Fibroblast of lung (primary cell): ENCODE data around the gene UPP1. TPM values are rescaled to one million over a fixed set of nuclear protein-coding genes. Genes with fewer than 3 reads are reported as not detected.
"Not testable (repeated sequence)": the region's sequence is repeated elsewhere in the genome, so short reads cannot be mapped to it uniquely, and the experiment has no call there.

ENCODE experiments used
- DNase-seq, 2 donors: peaks; one replicate each; pipeline versions ENCODE4 v3.0.0 to v3.0.0-alpha.2; 2010; ENCODE audit warnings: low read depth in 2 of 2
- H2AFZ ChIP-seq: 2 replicates; pipeline ENCODE4 v1.5.1; 2012; ENCODE audit warnings: low read length, control low read depth, inconsistent platforms
- H3K27ac ChIP-seq: 2 replicates; pipeline ENCODE4 v1.5.1; 2011; ENCODE audit warnings: low read length, control low read depth; ENCODE audit not compliant: insufficient read depth
- H3K27me3 ChIP-seq: 2 replicates; pipeline ENCODE4 v1.5.1; 2011; ENCODE audit warnings: mild to moderate bottlenecking, low read length; ENCODE audit not compliant: control insufficient read depth, insufficient read depth
- H3K36me3 ChIP-seq: 2 replicates; pipeline ENCODE4 v1.5.1; 2011; ENCODE audit warnings: low read length; ENCODE audit not compliant: control insufficient read depth, insufficient read depth
- H3K4me1 ChIP-seq: 2 replicates; pipeline ENCODE4 v1.5.1; 2011; ENCODE audit warnings: low read length; ENCODE audit not compliant: control insufficient read depth, insufficient read depth; ENCODE audit errors: extremely low read depth
- H3K4me2 ChIP-seq: 2 replicates; pipeline ENCODE4 v1.5.1; 2011; ENCODE audit warnings: low read length, control low read depth; ENCODE audit not compliant: insufficient read depth; ENCODE audit errors: extremely low read depth
- H3K4me3 ChIP-seq, 4 experiments: fragments of 200-600 bp in 1 of 4; sonication (generic) in 1 of 4; replicated peaks in 1 of 4; 2 replicates each; pipeline ENCODE4 v1.5.1; 2011 to 2016; ENCODE audit warnings: low read length in 4 of 4, low read depth in 3 of 4, mild to moderate bottlenecking in 3 of 4, control low read depth in 2 of 4, inconsistent platforms in 1 of 4, mixed read lengths in 1 of 4; ENCODE audit not compliant: insufficient read depth in 1 of 4; ENCODE audit errors: control extremely low read depth in 1 of 4
- H3K79me2 ChIP-seq: 2 replicates; pipeline ENCODE4 v1.5.1; 2012; ENCODE audit warnings: mild to moderate bottlenecking, low read length, inconsistent platforms; ENCODE audit not compliant: control insufficient read depth, insufficient read depth
- H3K9ac ChIP-seq: 2 replicates; pipeline ENCODE4 v1.5.1; 2011; ENCODE audit warnings: mild to moderate bottlenecking, low read length, control low read depth; ENCODE audit not compliant: insufficient read depth
- H3K9me3 ChIP-seq: 2 replicates; pipeline ENCODE4 v1.5.1; 2012; ENCODE audit warnings: low read depth, low read length; ENCODE audit not compliant: control insufficient read depth, insufficient read depth
- H4K20me1 ChIP-seq: 2 replicates; pipeline ENCODE4 v1.5.1; 2011; ENCODE audit warnings: low read length; ENCODE audit not compliant: control insufficient read depth, insufficient read depth; ENCODE audit errors: extremely low read depth
- EZH2 ChIP-seq: IDR thresholded peaks from 2 replicates; pipeline ENCODE4 v1.5.1; 2012; ENCODE audit warnings: low read length, control low read depth, mild to moderate bottlenecking; ENCODE audit errors: missing control alignments
- polyA plus RNA-seq, 2 donors: library from polyadenylated mRNA; depleted of rRNA in 1 of 2; stranded (reverse) in 1 of 2; unstranded in 1 of 2; fragments of >200 nt; gene quantifications; 2 replicates each; pipeline ENCODE4 v1.2.1, GENCODE V29; 2011 to 2012; ENCODE audit warnings: missing spikeins in 1 of 2
- total RNA-seq: library from RNA; depleted of rRNA; stranded (reverse); fragments of >200 nt; gene quantifications from 2 replicates; pipeline ENCODE4 v1.2.1, GENCODE V29; 2014
- TF ChIP-seq, protein P1 (sequence below), 2 donors: IDR thresholded peaks in 1 of 2; conservative IDR thresholded peaks in 1 of 2; 1 replicate in 1 of 2; 2 replicates in 1 of 2; pipeline ENCODE4 v1.5.1; 2011 to 2012; ENCODE audit warnings: low read length in 2 of 2, control low read depth in 1 of 2, inconsistent platforms in 1 of 2, low read depth in 1 of 2, mild to moderate bottlenecking in 1 of 2

Gene UPP1
- total and polyA plus RNA-seq, 2 donors (not counting 1 experiment from before 2014, with no cell fraction given), result 9.4 to 11.7 TPM

DNA sequence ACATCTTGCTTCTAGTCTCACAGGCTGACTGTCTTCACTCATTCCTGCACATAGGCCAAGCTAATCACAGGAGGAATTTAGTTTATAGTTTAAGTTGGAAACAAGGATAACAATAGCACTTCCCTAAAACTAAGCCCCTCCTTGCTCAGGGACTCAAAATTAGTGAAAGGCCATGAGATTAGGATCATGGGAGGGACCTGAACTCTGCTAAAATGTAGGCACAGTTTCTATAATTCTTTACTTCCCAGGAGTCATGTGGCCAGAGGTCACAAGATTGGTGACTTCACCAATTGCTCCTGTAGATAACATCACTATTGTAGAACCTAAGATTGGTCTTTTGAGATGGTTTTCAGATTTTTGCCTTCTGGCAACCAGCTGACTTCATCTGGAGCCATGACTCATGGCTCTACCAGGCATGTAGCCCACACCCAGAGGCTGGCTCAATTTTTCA is 14.8 kb upstream of the UPP1 start:
- H4K20me1 ChIP-seq, result no peaks in the 10 kb centered on the region
- no peaks in the 10 kb centered on the region for H3K27me3 ChIP-seq
- no peak overlapping the region for H3K4me2 ChIP-seq
- no peaks in the 10 kb centered on the region for H3K9me3 ChIP-seq
- TF ChIP-seq, protein P1, sequence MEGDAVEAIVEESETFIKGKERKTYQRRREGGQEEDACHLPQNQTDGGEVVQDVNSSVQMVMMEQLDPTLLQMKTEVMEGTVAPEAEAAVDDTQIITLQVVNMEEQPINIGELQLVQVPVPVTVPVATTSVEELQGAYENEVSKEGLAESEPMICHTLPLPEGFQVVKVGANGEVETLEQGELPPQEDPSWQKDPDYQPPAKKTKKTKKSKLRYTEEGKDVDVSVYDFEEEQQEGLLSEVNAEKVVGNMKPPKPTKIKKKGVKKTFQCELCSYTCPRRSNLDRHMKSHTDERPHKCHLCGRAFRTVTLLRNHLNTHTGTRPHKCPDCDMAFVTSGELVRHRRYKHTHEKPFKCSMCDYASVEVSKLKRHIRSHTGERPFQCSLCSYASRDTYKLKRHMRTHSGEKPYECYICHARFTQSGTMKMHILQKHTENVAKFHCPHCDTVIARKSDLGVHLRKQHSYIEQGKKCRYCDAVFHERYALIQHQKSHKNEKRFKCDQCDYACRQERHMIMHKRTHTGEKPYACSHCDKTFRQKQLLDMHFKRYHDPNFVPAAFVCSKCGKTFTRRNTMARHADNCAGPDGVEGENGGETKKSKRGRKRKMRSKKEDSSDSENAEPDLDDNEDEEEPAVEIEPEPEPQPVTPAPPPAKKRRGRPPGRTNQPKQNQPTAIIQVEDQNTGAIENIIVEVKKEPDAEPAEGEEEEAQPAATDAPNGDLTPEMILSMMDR (conservative IDR thresholded peaks at IDR 0.05 in 1 of 2, IDR thresholded peaks at IDR 0.05 in 1 of 2; ENCODE audit: low read depth in 1 of 2, low read length in 2 of 2), result no peak
- TF ChIP-seq EZH2, result no peak
- peak in 1 of 2 donors; percentile 29 for DNase-seq
- no peak overlapping the region for H3K9ac ChIP-seq
- H3K4me3 ChIP-seq, result no peak overlapping the region
- no peaks in the 10 kb centered on the region for H3K4me1 ChIP-seq
- H2AFZ ChIP-seq, result peak overlapping the region; percentile 60
- H3K36me3 ChIP-seq, result no peaks in the 10 kb centered on the region
- no peaks in the 10 kb centered on the region for H3K79me2 ChIP-seq
- H3K27ac ChIP-seq, result no peak overlapping the region

DNA sequence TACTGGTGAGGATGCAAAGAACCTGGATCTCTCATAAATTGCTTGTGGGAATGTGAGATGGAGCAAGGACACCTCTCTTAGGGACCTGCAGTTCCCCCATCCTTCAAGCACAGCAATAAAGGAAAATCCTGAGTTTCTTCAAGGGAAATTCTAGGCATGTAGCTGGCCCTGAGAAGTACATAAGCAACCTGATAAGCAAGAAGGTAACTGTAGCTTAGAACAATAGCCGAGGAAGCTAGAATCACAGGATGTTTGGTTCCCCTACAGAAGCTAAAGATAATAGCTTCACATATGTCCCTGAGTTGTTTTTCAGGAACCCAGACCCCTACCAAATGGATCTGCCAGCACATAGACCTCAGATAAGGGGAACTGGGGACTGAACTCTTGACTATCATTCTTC is 11.6 kb upstream of the UPP1 start:
- H3K9me3 ChIP-seq, result no peaks in the 10 kb centered on the region
- TF ChIP-seq, protein P1 (conservative IDR thresholded peaks at IDR 0.05 in 1 of 2, IDR thresholded peaks at IDR 0.05 in 1 of 2; ENCODE audit: low read depth in 1 of 2, low read length in 2 of 2), result no peak
- no peak for TF ChIP-seq EZH2
- H4K20me1 ChIP-seq, result no peaks in the 10 kb centered on the region
- no peaks in the 10 kb centered on the region for H3K27me3 ChIP-seq
- no peak overlapping the region for H3K4me2 ChIP-seq
- H3K27ac ChIP-seq, result no peak overlapping the region
- no peaks in the 10 kb centered on the region for H3K79me2 ChIP-seq
- no peak for DNase-seq
- H2AFZ ChIP-seq, result no peak overlapping the region
- no peaks in the 10 kb centered on the region for H3K36me3 ChIP-seq
- no peaks in the 10 kb centered on the region for H3K4me1 ChIP-seq
- no peak overlapping the region for H3K9ac ChIP-seq
- no peak overlapping the region for H3K4me3 ChIP-seq

GRCh38 chr7:48078470-48078869 is 10.6 kb upstream of the UPP1 start:
- no peak overlapping the region for H3K4me3 ChIP-seq
- no peak for DNase-seq
- TF ChIP-seq, protein P1 (conservative IDR thresholded peaks at IDR 0.05 in 1 of 2, IDR thresholded peaks at IDR 0.05 in 1 of 2; ENCODE audit: low read depth in 1 of 2, low read length in 2 of 2), result no peak
- TF ChIP-seq EZH2, result no peak
- no peaks in the 10 kb centered on the region for H4K20me1 ChIP-seq
- no peak overlapping the region for H2AFZ ChIP-seq
- no peaks in the 10 kb centered on the region for H3K36me3 ChIP-seq
- H3K27me3 ChIP-seq, result no peaks in the 10 kb centered on the region
- no peaks in the 10 kb centered on the region for H3K9me3 ChIP-seq
- H3K9ac ChIP-seq, result no peak overlapping the region
- H3K79me2 ChIP-seq, result no peaks in the 10 kb centered on the region
- no peak overlapping the region for H3K27ac ChIP-seq
- no peak overlapping the region for H3K4me2 ChIP-seq
- peaks cover 3% of the 10 kb centered on the region for H3K4me1 ChIP-seq

- H3K79me2 ChIP-seq, H3K27ac ChIP-seq, H3K27me3 ChIP-seq, H4K20me1 ChIP-seq, H3K36me3 ChIP-seq, H2AFZ ChIP-seq, H3K4me3 ChIP-seq, H3K9ac ChIP-seq, H3K9me3 ChIP-seq, DNase-seq, H3K4me2 ChIP-seq: not testable (repeated sequence)
- H3K4me1 ChIP-seq, result peaks cover 26% of the 10 kb centered on the region
These were observed 6.7 kb upstream of the UPP1 start for GRCh38 chr7:48082378-48082777.
